Cardiac septum (tissue), 1 donor: ENCODE data around the gene USP6NL. TPM values are rescaled to one million over a fixed set of nuclear protein-coding genes. Genes with fewer than 3 reads are reported as not detected.

Source experiments
- DNase-seq: peaks from one replicate; pipeline ENCODE4 v3.0.0-alpha.2; 2020; ENCODE audit warnings: low spot score
- intact Hi-C: fragments of 100-400 bp; cut with DNase I; formaldehyde crosslinking; loops from one replicate; pipeline ENCODE4 v1.14.0; 2022
- total RNA-seq: library from RNA; stranded (reverse); fragmentation: NEBNext Ultra II Directional; extraction: Animal tissue kit (Norgen Biotek cat#: 25700); gene quantifications from one replicate; pipeline ENCODE4 v1.2.1, GENCODE V29; 2021
- donor health status: DM: no; HTN: no; CAD: no.

The USP6NL gene
- total RNA-seq, 1 donor from 2014 or later: 10.5 TPM

DNA sequence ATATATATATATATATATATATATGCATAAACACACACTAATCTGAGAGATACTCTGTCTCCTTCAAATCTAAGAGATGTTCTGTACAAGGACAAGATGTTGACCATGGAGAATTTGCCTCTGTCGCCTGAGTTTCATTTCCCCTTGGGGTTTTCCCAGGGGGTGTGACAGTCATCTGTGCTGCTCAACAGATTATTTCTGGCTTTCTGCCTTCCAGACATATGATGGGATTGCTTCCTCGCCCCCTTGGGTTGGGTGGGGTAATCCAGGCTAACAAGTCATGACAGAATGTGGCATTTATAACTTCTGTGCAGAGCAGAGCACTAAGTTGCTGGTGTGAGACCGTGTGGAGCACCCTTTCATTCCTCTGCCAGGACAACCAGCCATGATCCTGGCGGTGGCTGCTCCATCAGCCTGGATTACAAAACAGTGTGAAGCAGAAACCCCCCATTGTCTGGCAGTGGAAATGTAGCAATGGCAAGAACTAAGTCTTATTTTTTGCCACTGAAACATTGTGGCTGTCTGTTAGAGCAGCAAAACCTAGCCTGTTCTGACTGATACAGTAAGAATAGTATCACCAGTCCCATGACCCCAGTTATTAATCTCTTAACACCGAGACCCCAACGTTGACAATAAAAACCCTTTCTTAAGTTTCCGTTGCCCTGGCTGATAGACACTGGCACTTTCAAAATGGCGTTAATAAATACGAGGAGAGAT lies 13.7 kb upstream of the USP6NL start:
- intact Hi-C loops: no loop called here

GRCh38 chr10:11617233-11617632 lies 5.8 kb upstream of the USP6NL start:
- intact Hi-C loops: no loop called here
- no peak for DNase-seq

More for the DNA sequence above, 13.7 kb upstream of the USP6NL start:
- DNase-seq: no peak

GRCh38 chr10:11616021-11616420 lies 4.6 kb upstream of the USP6NL start:
- intact Hi-C loops: no loop called here
- no peak for DNase-seq

- DNase-seq: no peak
- intact Hi-C loops: no loop called here
Measured at GRCh38 chr10:11615396-11615795, 3.9 kb upstream of the USP6NL start.

DNA sequence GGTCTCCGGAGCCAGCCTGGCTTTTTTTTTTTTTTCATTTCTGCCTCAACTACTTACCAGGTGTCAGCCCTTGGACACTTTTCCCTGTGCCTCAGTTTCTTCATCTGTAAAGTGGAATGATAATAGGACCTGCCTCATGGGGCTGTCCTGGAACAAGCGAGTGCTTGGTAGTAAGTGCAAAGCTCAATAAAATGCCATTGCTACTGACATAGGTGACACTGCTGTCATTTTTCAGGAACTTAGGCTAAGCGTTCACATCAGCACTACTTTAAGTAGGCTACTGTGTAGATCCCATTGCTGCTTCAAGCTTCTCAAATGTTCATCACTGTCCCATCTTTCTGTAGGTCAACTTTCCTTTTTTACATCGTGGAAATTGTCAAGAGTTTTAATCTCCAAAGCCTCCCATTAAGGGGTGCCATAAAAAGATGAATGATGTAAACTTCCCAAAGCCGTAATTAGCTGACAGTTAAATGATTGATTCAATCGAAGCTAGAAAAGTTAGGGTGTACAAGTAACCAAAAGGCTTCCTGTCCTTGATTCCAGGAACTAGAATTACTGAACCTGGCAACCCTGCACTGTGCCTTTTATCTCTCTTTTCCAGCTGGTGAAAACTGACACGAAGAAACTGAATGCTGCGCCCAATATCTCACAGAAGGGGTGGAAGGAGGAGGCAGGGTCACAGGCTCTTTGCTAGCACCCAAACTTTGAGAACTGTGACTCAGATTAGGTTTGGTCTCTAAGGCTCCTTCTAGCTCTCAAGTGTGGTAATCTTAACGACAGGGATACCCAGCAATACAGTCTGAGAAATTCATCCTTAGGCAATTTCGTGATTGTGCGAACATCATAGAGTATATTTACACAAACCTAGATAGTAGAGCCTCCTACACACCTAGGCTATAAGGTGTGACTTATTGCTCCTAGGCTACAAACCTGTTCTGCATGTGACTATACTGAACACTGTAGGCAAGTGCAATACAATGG lies 861 bp upstream of the USP6NL start:
- intact Hi-C loops: loop anchor here (5.0 kb wide), 2 partner anchors 70 to 90 kb away; no protein-coding TSS in a partner anchor

DNA sequence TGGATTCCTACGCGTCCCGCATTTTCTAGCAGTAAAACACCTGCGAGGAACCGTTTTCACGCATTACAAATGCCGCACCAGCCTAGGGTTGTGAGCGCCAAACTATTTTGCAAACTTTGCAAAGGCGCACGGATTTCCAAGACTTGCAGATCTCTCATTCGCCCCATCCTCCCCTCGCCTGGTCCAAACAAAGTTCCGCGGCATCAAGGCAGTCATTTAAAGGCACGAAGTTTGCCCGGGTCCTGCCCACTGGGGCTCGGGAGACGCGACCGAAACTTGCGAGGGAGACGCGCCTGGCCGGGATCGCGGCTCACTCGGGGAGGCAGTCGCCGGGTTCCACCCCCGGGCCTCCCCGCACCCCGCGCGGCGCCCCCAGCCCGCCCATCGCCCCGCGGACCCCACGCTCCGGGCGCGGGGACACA lies 613 bp downstream of the USP6NL start:
- DNase-seq: no peak
- intact Hi-C loops: loop anchor here (5.0 kb wide), 2 partner anchors 71 to 89 kb away; no protein-coding TSS in a partner anchor

More for the DNA sequence above, 861 bp upstream of the USP6NL start:
- no peak for DNase-seq

DNA sequence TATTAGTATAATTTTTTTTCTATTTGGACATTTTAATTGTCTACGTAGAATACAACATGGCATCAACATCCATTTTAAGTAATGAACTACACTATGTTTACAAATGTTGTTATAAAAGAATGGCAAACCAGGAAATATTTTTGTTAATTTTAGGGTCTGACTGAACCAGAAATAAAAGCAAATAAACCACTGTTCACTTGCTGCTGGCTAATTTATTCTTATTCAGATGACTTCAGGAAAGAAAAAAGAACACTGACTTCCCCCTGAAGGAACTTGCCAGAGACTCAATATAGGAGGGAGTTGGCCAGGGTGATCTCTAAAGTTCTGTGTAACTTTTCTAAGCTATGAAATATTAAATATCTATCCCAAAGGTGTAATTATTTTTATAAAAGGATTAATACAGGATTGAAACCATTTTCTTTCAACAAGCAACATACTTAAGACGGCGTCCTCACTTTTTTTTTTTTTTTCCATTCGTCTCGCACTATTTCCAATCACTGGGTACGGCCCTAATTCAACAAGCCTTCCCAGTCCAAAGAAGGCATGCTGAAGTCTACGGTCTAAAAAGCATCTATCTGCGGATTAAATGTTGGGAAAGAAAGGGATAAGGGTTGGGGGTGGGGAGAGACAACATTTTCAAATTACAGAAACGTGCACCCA lies 1.2 kb downstream of the USP6NL start:
- no peak for DNase-seq
- intact Hi-C loops: loop anchor here (5.0 kb wide), 2 partner anchors 72 to 88 kb away; no protein-coding TSS in a partner anchor

DNA sequence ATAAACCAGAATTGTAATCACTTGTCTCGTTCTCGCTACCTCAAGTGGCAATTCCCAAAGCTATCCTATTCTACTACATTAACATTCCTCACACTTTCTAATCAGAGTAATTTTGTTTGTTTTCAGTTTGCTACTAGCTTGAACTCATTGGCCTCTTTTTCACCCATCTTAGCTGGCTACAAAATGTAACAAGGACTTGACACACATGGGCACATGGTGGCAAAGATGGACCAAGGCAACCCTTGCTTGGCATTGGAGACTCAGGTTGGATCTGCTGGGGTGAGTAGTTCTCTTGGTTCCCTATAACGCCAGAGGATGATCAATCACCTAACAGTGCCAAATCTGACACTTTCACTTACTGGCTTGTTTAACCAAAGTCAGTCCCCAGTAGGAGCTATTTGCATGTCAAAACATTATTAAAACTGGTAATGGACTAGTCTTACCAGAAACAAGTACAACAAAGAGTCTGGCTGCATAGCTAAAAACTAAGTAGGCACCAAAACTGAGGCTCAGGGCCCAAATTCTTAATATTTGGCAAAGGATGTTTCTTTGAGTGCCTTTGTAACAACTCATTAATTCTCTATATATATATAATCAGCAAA lies 1.9 kb downstream of the USP6NL start:
- DNase-seq: no peak
- intact Hi-C loops: loop anchor here (5.0 kb wide), 2 partner anchors 73 to 87 kb away; no protein-coding TSS in a partner anchor

DNA sequence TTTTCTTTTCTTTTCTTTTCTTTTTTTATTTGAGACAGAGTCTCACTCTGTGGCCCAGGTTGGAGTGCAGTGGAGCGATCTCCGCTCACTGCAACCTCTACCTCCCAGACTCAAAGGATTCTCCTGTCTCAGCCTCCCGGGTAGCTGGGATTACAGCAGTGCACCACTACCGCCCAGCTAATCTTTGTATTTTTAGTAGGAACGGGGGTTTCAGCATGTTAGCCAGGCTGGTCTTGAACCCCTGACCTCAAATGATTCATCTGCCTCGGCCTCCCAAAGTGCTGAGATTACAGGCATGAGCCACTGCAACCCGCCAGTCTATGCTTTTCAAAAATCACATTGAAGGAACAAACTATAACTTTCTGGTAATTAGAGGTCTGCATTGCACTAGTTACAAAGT lies 2.4 kb downstream of the USP6NL start:
- intact Hi-C loops: no loop called here

DNA sequence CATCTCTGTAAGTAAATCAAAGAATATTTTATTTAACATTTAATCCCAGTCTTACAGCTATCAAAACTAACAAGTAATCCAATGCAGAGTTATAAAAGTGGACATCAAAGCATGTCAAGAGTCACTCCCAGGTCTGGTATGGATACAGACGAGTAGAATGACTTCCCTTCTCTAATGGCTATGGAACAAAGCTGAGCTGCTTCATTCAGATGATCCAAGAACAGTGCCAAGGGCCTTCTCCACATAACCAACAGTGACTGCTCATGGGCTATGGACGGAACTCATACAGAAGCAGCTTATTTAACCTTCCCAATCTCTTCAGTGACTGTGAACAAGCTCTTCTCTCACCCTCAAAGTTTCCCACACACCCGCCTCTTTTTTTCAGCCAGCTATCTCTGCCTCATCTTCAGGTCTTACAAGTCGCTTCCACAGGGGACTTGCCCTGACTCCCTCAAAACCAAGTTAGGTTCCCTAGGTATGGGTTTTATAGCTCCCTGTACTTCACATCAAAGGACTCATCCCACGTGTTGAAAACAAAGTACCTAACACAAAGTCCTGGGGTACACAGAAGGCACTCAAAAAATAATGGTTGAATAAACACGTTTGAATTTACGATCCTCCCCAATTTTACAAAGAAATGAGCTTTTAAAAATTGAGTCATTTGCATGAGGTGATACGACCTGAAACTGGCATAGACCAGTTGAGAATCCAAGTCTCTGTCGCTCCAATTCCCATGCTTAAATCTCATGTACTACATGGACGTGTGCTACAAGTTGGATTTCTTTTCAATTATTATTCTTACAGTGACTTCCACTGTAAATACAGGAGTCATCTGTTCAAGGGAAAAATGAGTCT lies 3.1 kb downstream of the USP6NL start:
- intact Hi-C loops: no loop called here
- no peak for DNase-seq

More for the DNA sequence above, 2.4 kb downstream of the USP6NL start:
- no peak for DNase-seq

DNA sequence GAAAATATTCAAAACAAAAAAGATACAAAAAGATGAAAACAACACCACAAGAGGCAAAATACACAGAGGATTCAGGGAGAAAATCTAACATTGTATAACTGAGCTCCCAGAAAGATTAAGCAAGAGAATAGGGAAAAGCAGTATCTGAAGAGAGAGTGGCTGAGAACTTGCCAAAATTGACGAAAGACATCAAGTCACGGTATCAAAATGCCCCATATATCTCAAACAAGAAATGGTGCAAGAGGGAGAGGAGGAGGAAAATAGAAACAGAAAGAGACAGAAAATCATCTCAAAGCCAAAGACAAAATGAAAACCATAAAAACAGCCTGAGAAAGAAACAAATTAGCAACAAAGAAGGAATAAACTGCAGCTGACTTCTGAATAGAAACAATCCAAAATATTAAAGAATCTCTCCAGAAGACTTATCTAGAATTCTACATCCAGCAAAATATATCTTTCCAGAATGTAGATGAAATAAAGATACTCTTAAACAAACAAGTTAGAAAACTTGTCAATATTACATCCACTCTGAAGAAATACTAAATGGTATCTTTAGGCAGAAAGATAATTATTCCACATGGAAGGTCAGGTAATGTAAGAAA lies 5.5 kb downstream of the USP6NL start:
- no peak for DNase-seq
- intact Hi-C loops: no loop called here

- DNase-seq: no peak
- intact Hi-C loops: no loop called here
Measured at GRCh38 chr10:11604865-11605650, 6.4 kb downstream of the USP6NL start.

- intact Hi-C loops: no loop called here
- DNase-seq: no peak
Measured at GRCh38 chr10:11603741-11604140, 7.7 kb downstream of the USP6NL start.

DNA sequence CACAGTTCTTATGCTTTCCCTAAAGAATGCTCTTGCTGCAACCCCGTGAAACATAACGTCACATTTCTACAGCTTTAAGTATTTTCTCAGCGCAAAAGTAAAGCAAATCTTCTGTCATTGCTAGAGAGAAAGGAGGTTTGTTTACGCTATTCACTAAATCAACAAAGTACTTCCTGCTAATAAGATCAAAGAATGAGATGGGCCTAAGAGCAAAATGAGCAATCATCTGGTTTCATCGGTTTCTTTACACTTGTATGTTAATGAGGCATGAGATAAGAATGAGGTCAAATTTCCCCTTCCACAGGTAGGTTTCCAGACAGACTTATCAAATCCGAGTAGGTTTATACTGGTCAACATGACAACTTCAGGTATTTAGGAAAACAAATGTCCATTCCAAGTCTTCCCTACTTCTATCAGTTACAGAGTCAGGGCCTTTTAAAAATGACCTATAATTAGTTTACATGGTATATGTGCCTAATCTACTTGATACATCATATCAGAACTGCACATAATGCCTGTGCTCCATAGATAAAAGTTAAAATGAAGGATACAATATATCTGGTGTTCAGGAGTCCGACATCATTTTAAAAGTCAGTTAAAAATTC lies 8.4 kb downstream of the USP6NL start:
- intact Hi-C loops: no loop called here
- no peak for DNase-seq

- DNase-seq: no peak
- intact Hi-C loops: no loop called here
Measured at GRCh38 chr10:11602358-11602757, 9.1 kb downstream of the USP6NL start.

GRCh38 chr10:11601670-11602069 lies 9.8 kb downstream of the USP6NL start:
- DNase-seq: no peak
- intact Hi-C loops: no loop called here

- no peak for DNase-seq
- intact Hi-C loops: no loop called here
Measured at GRCh38 chr10:11600280-11600679, 11.2 kb downstream of the USP6NL start.
